ENCODE results near the gene CHST12. TPM values are rescaled to one million over a fixed set of nuclear protein-coding genes. Genes with fewer than 3 reads are reported as not detected.

The CHST12 gene
- total RNA-seq, 1 donor from 2014 or later, result 29.2 TPM

DNA sequence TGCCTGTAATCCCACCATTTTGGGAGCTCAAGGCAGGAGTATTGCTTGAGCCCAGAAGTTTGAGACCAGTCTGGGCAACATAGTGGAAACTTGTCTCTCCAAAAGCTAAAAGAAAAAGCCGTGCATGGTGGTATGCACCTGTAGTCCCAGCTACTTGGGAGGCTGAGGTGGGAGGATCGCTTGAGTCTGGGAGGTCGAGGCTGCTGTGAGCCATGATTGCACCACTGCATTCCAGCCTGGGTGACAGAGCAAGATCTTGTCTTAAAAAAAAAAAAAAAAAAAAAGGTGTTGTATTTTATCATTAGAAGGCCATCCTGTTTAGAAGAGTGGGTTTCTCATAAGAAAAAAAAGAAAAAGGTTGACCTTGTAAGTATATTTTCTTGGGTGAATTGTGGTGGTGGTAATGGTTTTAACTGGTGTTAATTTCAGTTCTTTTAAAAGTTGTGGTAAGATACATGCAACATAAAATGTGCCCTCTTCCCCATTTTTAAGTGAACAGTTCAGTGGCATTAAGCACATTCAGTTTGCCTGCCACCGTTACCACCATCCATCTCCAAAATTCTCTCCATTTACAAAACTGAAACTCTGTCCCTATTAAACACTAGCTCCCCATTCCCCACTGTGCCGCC, 38.1 kb downstream of the CHST12 start:
- no peak for DNase-seq
- Histone ChIP-seq H3K9me3 (no peaks in the 10 kb centered on the region), H3K36me3 (peaks cover 15% of the 10 kb centered on the region), H3K4me1 (peaks cover 53% of the 10 kb centered on the region), H3K4me3 (no peak overlapping the region), H3K27me3 (ENCODE audit: low read depth) (no peaks in the 10 kb centered on the region), H3K27ac (no peak overlapping the region)
- TF ChIP-seq, protein P1, sequence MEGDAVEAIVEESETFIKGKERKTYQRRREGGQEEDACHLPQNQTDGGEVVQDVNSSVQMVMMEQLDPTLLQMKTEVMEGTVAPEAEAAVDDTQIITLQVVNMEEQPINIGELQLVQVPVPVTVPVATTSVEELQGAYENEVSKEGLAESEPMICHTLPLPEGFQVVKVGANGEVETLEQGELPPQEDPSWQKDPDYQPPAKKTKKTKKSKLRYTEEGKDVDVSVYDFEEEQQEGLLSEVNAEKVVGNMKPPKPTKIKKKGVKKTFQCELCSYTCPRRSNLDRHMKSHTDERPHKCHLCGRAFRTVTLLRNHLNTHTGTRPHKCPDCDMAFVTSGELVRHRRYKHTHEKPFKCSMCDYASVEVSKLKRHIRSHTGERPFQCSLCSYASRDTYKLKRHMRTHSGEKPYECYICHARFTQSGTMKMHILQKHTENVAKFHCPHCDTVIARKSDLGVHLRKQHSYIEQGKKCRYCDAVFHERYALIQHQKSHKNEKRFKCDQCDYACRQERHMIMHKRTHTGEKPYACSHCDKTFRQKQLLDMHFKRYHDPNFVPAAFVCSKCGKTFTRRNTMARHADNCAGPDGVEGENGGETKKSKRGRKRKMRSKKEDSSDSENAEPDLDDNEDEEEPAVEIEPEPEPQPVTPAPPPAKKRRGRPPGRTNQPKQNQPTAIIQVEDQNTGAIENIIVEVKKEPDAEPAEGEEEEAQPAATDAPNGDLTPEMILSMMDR (IDR thresholded peaks at IDR 0.05), result no peak
- intact Hi-C loops (cut with DNase I), result no loop called here
- no peak for ATAC-seq

- intact Hi-C loops (cut with DNase I), result no loop called here
- TF ChIP-seq, protein P1 (IDR thresholded peaks at IDR 0.05), result no peak
- H3K4me3 ChIP-seq, result no peak overlapping the region
- no peak overlapping the region for H3K27ac ChIP-seq
- ATAC-seq, result no peak
- H3K4me1 ChIP-seq, result peaks cover 35% of the 10 kb centered on the region
- no peak for DNase-seq
- no peaks in the 10 kb centered on the region for H3K9me3 ChIP-seq
- no peaks in the 10 kb centered on the region for H3K27me3 ChIP-seq (ENCODE audit: low read depth)
- peaks cover 12% of the 10 kb centered on the region for H3K36me3 ChIP-seq
Measured at GRCh38 chr7:2443491-2443890, 40.1 kb downstream of the CHST12 start.

DNA sequence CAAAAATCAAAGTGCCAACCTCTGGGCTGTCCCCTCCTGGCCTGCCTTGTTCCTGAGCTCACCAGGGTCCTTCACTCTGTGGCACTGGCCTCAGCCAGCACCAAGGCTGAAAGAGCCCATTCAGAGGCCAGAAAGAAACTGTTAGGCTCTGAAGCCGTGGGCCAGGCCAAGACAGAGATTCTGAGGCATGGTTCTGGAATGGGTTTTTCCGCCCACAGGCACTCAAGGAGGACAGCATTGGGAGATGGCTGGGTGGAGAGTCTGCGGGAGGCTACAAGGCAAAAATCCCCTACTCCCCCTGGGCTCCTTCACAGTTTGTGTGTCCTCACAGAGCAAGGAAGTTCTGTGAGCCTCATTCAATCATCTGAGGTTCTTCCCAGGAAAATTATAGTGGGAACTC, 41.1 kb downstream of the CHST12 start:
- peaks cover 12% of the 10 kb centered on the region for H3K36me3 ChIP-seq
- DNase-seq (no peak), ATAC-seq (peak in 1 of 2 donors; percentile 3)
- no peaks in the 10 kb centered on the region for H3K27me3 ChIP-seq (ENCODE audit: low read depth)
- H3K9me3 ChIP-seq, result no peaks in the 10 kb centered on the region
- H3K4me3 ChIP-seq, result no peak overlapping the region
- H3K4me1 ChIP-seq, result peaks cover 31% of the 10 kb centered on the region
- H3K27ac ChIP-seq, result peak overlapping the region; percentile 11
- TF ChIP-seq, protein P1 (IDR thresholded peaks at IDR 0.05), result no peak
- intact Hi-C loops (cut with DNase I), result no loop called here

DNA sequence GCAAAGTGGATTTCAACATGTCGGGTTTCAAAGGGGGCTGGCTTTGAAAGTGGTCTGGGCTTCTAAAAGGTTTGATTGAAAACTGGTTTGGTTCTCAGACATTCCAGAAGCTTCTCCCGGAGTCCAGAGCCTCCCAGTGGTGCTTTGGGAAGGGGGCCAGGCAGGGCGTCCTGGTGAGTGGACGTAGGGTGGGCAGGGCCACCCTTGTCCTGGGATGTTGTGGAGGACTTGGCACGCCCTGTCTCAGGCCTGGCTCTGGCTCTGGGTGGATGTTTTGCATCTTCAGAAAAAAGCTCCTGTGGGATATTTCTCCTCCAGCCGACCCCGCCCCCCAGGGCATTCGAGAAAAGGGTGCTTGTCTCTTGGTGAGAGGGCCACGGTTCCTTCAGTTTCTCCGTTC, 41.6 kb downstream of the CHST12 start:
- peaks cover 31% of the 10 kb centered on the region for H3K4me1 ChIP-seq
- H3K4me3 ChIP-seq, result no peak overlapping the region
- DNase-seq (no peak), ATAC-seq (no peak)
- TF ChIP-seq, protein P1 (IDR thresholded peaks at IDR 0.05), result no peak
- H3K36me3 ChIP-seq, result peaks cover 12% of the 10 kb centered on the region
- no peaks in the 10 kb centered on the region for H3K9me3 ChIP-seq
- intact Hi-C loops (cut with DNase I), result no loop called here
- peak overlapping the region; percentile 11 for H3K27ac ChIP-seq
- H3K27me3 ChIP-seq (ENCODE audit: low read depth), result no peaks in the 10 kb centered on the region

DNA sequence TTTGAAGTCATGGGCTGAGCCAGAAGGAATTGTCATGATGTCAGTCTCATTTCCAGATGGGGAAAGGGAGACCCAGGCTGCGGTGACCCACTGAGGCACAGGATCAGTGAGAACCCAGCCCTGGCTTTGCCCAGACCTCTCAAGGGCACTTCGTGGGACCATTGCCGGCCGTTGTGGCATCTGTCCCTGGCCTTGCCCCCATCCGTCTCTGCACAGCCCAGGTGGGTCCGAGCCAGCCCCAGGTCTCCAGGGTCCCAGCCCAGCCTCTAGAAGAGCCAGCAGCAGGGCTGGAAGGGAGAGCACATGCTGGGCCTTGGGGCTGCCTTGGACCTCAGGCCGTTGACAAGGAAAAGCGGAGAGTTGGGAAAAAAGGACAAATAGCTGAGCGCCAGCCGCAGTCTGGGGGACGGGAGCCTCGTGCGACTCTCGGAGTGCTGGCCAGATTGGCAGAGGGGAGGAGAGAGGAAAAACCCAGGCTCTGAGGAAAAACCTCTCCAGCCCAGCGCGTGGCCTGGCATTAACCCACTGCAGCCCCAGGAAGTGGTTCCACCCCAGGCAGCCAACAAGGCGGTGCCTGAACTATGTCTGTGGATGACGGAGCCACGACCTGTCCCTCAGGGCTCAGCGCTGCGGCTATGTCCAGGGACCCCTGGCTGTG, 42.6 kb downstream of the CHST12 start:
- H3K4me1 ChIP-seq, result peaks cover 31% of the 10 kb centered on the region
- no peak overlapping the region for H3K27ac ChIP-seq
- ATAC-seq, result peak in 1 of 2 donors; percentile 51
- TF ChIP-seq, protein P1 (IDR thresholded peaks at IDR 0.05), result no peak
- DNase-seq, result no peak
- no peaks in the 10 kb centered on the region for H3K9me3 ChIP-seq
- no peaks in the 10 kb centered on the region for H3K27me3 ChIP-seq (ENCODE audit: low read depth)
- intact Hi-C loops (cut with DNase I), result no loop called here
- H3K4me3 ChIP-seq, result no peak overlapping the region
- peaks cover 12% of the 10 kb centered on the region for H3K36me3 ChIP-seq
